Stimulated activated memory B cell treated with anti-CD40 and anti-IgM and Interleukin-4, amounts not matched to agents 10 μg/mL and 1 μg/mL and 100 μg/mL, for 72 hours (primary cell): Measurements from ENCODE around the gene RAET1L.
"Not testable (repeated sequence)": the region's sequence is repeated elsewhere in the genome, so short reads cannot be mapped to it uniquely, and the experiment has no call there.

Source experiments
- ATAC-seq: fragments of 150-1000 bp; cut with Tn5 transposase; 2 replicates; pipeline ENCODE4 v1.10.0; 2021
- H3K27ac Mint-ChIP-seq: one replicate; pipeline ENCODE4 v1.8.0; 2022; ENCODE audit warnings: mild to moderate bottlenecking, mixed read lengths
- H3K27me3 Mint-ChIP-seq: one replicate; pipeline ENCODE4 v1.8.0; 2022; ENCODE audit warnings: mixed read lengths
- H3K36me3 Mint-ChIP-seq: one replicate; pipeline ENCODE4 v1.8.0; 2022; ENCODE audit warnings: mixed read lengths
- H3K4me1 Mint-ChIP-seq: one replicate; pipeline ENCODE4 v1.8.0; 2022; ENCODE audit warnings: mixed read lengths
- H3K4me3 Mint-ChIP-seq: one replicate; pipeline ENCODE4 v1.8.0; 2022; ENCODE audit warnings: mild to moderate bottlenecking, moderate library complexity, mixed read lengths
- H3K9me3 Mint-ChIP-seq: one replicate; pipeline ENCODE4 v1.8.0; 2022; ENCODE audit warnings: mixed read lengths

RAET1L gene

GRCh38 chr6:149974825-149975224, 50.5 kb downstream of the RAET1L start:
- H3K27me3 Mint-ChIP-seq = peaks cover 64% of the 10 kb centered on the region
- no peak overlapping the region for H3K27ac Mint-ChIP-seq
- H3K36me3 Mint-ChIP-seq = no peaks in the 10 kb centered on the region
- no peaks in the 10 kb centered on the region for H3K9me3 Mint-ChIP-seq
- no peaks in the 10 kb centered on the region for H3K4me1 Mint-ChIP-seq
- ATAC-seq = no peak
- no peak overlapping the region for H3K4me3 Mint-ChIP-seq

GRCh38 chr6:149974394-149974793, 50.9 kb downstream of the RAET1L start:
- ATAC-seq, H3K36me3 Mint-ChIP-seq, H3K9me3 Mint-ChIP-seq, H3K4me1 Mint-ChIP-seq, H3K4me3 Mint-ChIP-seq, H3K27ac Mint-ChIP-seq: not testable (repeated sequence)
- H3K27me3 Mint-ChIP-seq = peaks cover 64% of the 10 kb centered on the region

- peaks cover 6% of the 10 kb centered on the region for H3K36me3 Mint-ChIP-seq
- no peak overlapping the region for H3K27ac Mint-ChIP-seq
- no peak for ATAC-seq
- peaks cover 15% of the 10 kb centered on the region for H3K4me1 Mint-ChIP-seq
- no peak overlapping the region for H3K4me3 Mint-ChIP-seq
- H3K9me3 Mint-ChIP-seq = no peaks in the 10 kb centered on the region
- H3K27me3 Mint-ChIP-seq = peaks cover 69% of the 10 kb centered on the region
Measured at GRCh38 chr6:149969635-149970034, 55.7 kb downstream of the RAET1L start.

GRCh38 chr6:149968909-149969308, 56.4 kb downstream of the RAET1L start:
- not testable (repeated sequence) for H3K27ac Mint-ChIP-seq

More at GRCh38 chr6:149968909-149969308, 56.4 kb downstream of the RAET1L start:
- Mint-ChIP-seq H3K4me1 (peaks cover 22% of the 10 kb centered on the region), H3K27me3 (peaks cover 69% of the 10 kb centered on the region)
- H3K4me3 Mint-ChIP-seq, H3K9me3 Mint-ChIP-seq, ATAC-seq, H3K36me3 Mint-ChIP-seq: not testable (repeated sequence)
